Osteoblast (primary cell): ENCODE measurements around the gene RPSA. TPM values are rescaled to one million over a fixed set of nuclear protein-coding genes. Genes with fewer than 3 reads are reported as not detected.
A peak's percentile ranks its signal among the peaks of the same experiment; 100 is the strongest.

Experiments used
- DNase-seq: peaks from one replicate; pipeline ENCODE4 v3.0.0; 2011; ENCODE audit warnings: low spot score, mixed read lengths; ENCODE audit not compliant: insufficient read length; ENCODE audit errors: missing footprints
- H2AFZ ChIP-seq: 2 replicates; pipeline ENCODE4 v1.6.0; 2011; ENCODE audit warnings: mild to moderate bottlenecking, low read length
- H3K27ac ChIP-seq: 2 replicates; pipeline ENCODE4 v1.5.1; 2011; ENCODE audit warnings: mild to moderate bottlenecking, low read depth, low read length, moderate library complexity
- H3K27me3 ChIP-seq: 2 replicates; pipeline ENCODE4 v1.6.0; 2012; ENCODE audit warnings: mild to moderate bottlenecking, control low read depth, inconsistent platforms, low read length, moderate library complexity; ENCODE audit not compliant: insufficient read depth
- H3K36me3 ChIP-seq: 2 replicates; pipeline ENCODE4 v1.5.1; 2011; ENCODE audit warnings: mild to moderate bottlenecking, low read length, control low read depth, moderate library complexity; ENCODE audit not compliant: insufficient read depth
- H3K4me1 ChIP-seq: 2 replicates; pipeline ENCODE4 v1.5.1; 2011; ENCODE audit warnings: mild to moderate bottlenecking, low read length, control low read depth, moderate library complexity; ENCODE audit not compliant: insufficient read depth
- H3K4me2 ChIP-seq: 2 replicates; pipeline ENCODE4 v1.6.0; 2011; ENCODE audit warnings: mild to moderate bottlenecking, low read length; ENCODE audit not compliant: insufficient read depth
- H3K4me3 ChIP-seq: fragments of 200-600 bp; sonication (generic); 3 replicates; pipeline ENCODE4 v1.5.1; 2012; ENCODE audit warnings: mild to moderate bottlenecking, low read length, inconsistent platforms; ENCODE audit not compliant: insufficient read depth
- H3K79me2 ChIP-seq: 2 replicates; pipeline ENCODE4 v1.6.0; 2012; ENCODE audit warnings: mild to moderate bottlenecking, low read length, control low read depth, inconsistent platforms; ENCODE audit not compliant: insufficient read depth
- H3K9me3 ChIP-seq: 2 replicates; pipeline ENCODE4 v1.5.1; 2011; ENCODE audit warnings: low read depth, low read length, control low read depth
- H4K20me1 ChIP-seq: 2 replicates; pipeline ENCODE4 v1.6.0; 2012; ENCODE audit warnings: mild to moderate bottlenecking, low read length, control low read depth; ENCODE audit not compliant: insufficient read depth
- total RNA-seq: library from RNA; depleted of rRNA; stranded (reverse); fragments of >200 nt; gene quantifications from 2 replicates; pipeline ENCODE4 v1.2.3, GENCODE V29; 2012
- TF ChIP-seq, protein P1 (sequence below): IDR thresholded peaks from 2 replicates; pipeline ENCODE4 v1.5.1; 2011; ENCODE audit warnings: mild to moderate bottlenecking, low read depth, low read length, moderate library complexity; ENCODE audit errors: extremely low read depth

The RPSA gene
- total RNA-seq, 1 donor, result 1,028 TPM

DNA sequence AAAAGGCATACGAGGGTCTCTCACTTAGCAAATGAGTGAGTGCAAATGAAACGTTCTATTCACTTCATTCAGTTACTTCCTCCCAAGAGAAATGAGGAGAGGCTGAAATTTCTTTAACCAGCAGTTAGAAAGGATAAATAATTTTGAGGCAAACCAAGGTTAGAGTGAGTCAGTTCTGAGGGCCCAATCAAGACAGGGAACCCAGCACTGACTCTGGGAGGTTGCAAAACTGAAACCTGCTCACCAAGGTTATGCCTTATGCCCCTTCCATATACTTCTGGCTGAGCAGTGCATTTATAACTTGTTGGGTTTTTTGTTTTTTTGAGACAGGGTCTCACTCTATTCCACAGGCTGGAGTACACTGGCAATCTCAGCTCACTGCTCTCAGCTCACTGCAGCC, 4.5 kb upstream of the RPSA start:
- Histone ChIP-seq H3K27me3 (no peaks in the 10 kb centered on the region), H2AFZ (no peak overlapping the region), H4K20me1 (no peaks in the 10 kb centered on the region), H3K27ac (no peak overlapping the region), H3K4me2 (no peak overlapping the region), H3K4me1 (peaks cover 4% of the 10 kb centered on the region), H3K36me3 (peaks cover 8% of the 10 kb centered on the region), H3K79me2 (peaks cover 5% of the 10 kb centered on the region), H3K9me3 (no peaks in the 10 kb centered on the region), H3K4me3 (no peak overlapping the region)
- DNase-seq, result peak; percentile 67
- TF ChIP-seq, protein P1, sequence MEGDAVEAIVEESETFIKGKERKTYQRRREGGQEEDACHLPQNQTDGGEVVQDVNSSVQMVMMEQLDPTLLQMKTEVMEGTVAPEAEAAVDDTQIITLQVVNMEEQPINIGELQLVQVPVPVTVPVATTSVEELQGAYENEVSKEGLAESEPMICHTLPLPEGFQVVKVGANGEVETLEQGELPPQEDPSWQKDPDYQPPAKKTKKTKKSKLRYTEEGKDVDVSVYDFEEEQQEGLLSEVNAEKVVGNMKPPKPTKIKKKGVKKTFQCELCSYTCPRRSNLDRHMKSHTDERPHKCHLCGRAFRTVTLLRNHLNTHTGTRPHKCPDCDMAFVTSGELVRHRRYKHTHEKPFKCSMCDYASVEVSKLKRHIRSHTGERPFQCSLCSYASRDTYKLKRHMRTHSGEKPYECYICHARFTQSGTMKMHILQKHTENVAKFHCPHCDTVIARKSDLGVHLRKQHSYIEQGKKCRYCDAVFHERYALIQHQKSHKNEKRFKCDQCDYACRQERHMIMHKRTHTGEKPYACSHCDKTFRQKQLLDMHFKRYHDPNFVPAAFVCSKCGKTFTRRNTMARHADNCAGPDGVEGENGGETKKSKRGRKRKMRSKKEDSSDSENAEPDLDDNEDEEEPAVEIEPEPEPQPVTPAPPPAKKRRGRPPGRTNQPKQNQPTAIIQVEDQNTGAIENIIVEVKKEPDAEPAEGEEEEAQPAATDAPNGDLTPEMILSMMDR, result no peak

DNA sequence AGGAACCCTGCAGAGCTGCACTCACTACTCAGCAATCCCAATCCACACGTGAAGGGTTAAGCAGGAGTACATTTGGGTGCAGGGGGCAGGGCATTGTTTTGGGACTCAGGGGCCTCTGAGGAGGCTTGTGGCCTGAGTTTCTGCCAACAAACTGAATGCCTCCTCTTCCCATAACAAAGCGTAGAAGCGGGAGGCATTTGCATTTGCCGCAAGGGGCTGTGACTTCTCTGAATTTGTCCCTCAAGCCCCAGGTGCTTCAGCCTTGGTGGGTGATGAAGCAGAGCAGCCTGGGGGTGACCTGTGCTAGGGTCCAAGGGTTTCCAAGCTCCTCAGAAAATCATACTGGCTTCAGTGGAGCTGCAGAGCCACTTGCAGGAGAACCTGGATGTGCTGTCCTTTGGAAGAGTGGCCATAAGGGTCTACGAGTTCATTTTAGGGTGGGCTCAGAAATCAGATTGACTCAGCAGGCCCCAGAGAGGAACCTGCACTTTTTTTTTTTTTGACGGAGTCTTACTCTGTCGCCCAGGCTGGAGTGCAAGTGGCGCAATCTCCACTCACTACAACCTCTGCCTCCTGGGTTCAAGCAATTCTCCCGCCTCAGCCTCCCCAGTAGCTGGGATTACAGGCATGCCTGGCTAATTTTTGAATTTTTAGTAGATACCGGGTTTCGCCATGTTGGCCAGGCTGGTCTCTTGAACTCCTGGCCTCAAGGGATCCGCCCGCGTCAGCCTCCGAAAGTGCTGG, 1.4 kb upstream of the RPSA start:
- peaks cover 30% of the 10 kb centered on the region for H3K36me3 ChIP-seq
- DNase-seq, result peak; percentile 49
- H4K20me1 ChIP-seq, result peaks cover 18% of the 10 kb centered on the region
- TF ChIP-seq, protein P1, result no peak
- H3K27ac ChIP-seq, result no peak overlapping the region
- H2AFZ ChIP-seq, result no peak overlapping the region
- peaks cover 28% of the 10 kb centered on the region for H3K4me1 ChIP-seq
- H3K79me2 ChIP-seq, result peaks cover 33% of the 10 kb centered on the region
- no peaks in the 10 kb centered on the region for H3K27me3 ChIP-seq
- no peak overlapping the region for H3K4me2 ChIP-seq
- H3K9me3 ChIP-seq, result no peaks in the 10 kb centered on the region
- no peak overlapping the region for H3K4me3 ChIP-seq

DNA sequence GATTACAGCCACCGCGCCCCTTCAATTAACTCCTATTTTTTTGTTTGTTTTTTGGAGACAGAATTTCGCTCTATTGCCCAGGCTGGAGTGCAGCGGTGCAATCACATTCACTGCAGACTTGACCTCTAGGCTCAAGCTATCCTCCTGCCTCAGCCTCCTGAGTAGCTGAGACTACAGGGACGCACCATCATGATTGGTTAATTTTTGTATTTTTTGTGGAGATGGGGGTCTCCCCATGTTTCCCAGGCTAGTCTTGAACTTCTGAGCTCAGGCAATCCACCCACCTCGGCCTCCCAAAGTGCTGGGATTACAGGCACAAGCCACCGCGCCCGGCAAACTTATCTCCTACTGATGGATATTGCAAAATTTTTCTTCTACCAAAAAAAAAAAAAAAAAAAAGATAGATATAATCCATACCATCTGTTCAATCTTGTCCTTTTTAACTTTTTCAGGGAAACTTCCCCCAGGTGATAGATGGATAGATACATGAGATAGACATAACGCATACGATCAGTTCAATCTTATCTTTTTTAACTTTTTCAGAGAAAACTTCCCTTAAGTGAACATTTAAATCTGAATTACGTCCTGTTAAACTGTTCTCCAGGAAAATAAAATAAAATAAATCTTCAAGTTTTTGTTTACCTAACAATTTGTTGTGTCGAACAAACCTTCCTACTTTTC, 693 bp upstream of the RPSA start:
- Histone ChIP-seq H2AFZ (peak overlapping the region; percentile 96), H3K27me3 (no peaks in the 10 kb centered on the region), H3K4me2 (peak overlapping the region; percentile 83), H3K27ac (peak overlapping the region; percentile 86), H4K20me1 (peaks cover 24% of the 10 kb centered on the region), H3K4me3 (peak overlapping the region; percentile 98), H3K9me3 (no peaks in the 10 kb centered on the region), H3K4me1 (peaks cover 31% of the 10 kb centered on the region), H3K36me3 (peaks cover 35% of the 10 kb centered on the region), H3K79me2 (peaks cover 36% of the 10 kb centered on the region)
- no peak for DNase-seq
- TF ChIP-seq, protein P1, result no peak

DNA sequence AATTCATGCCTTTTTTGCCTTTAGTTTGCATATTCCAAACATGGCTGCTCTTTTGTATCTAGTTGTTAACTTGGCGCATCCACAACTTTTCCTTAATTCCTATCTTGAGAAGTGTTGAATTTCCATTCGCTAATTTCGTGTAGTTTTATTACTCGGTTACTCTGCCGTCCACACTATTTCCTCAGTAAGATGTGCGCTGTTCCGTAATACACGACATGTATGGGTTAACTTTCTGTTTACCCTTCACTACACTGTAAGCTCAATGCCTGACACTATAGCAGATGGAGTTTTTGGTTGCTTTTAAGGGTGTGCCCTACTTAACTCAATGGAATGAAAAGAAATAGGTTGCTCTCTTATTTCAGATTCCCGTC, 724 bp downstream of the RPSA start:
- Histone ChIP-seq H3K9me3 (no peaks in the 10 kb centered on the region), H2AFZ (peak overlapping the region; percentile 87), H3K4me3 (peak overlapping the region; percentile 98), H3K27me3 (no peaks in the 10 kb centered on the region), H3K27ac (peak overlapping the region; percentile 86), H3K4me2 (peak overlapping the region; percentile 83), H3K4me1 (peaks cover 31% of the 10 kb centered on the region), H3K79me2 (peaks cover 41% of the 10 kb centered on the region), H3K36me3 (peaks cover 47% of the 10 kb centered on the region), H4K20me1 (peaks cover 35% of the 10 kb centered on the region)
- peak; percentile 56 for DNase-seq
- TF ChIP-seq, protein P1, result no peak
